Esophagus squamous epithelium (tissue), 5 donors: ENCODE measurements around the gene TSHB. TPM values are rescaled to one million over a fixed set of nuclear protein-coding genes. Genes with fewer than 3 reads are reported as not detected.

Experiments
- DNase-seq: peaks from one replicate; lab custom pipeline; 2025; lab: John Stamatoyannopoulos, UW
- H3K27ac ChIP-seq, 4 donors: fragments of 200-600 bp; sonication (generic); one replicate each; pipeline ENCODE4 v1.5.1; 2016 to 2019; ENCODE audit warnings: mild to moderate bottlenecking in 1 of 4
- H3K27me3 ChIP-seq, 4 donors: fragments of 200-600 bp; sonication (generic); 1 replicate in 3 of 4; 2 replicates in 1 of 4; pipeline versions ENCODE4 v1.5.1 to v1.6.0; 2017 to 2021; ENCODE audit warnings: antibody characterized with exemption in 1 of 4
- H3K36me3 ChIP-seq, 3 donors: fragments of 200-600 bp; sonication (generic); one replicate each; pipeline ENCODE4 v1.5.1; 2016 to 2019
- H3K4me1 ChIP-seq, 3 donors: fragments of 200-600 bp; sonication (generic); one replicate each; pipeline ENCODE4 v1.5.1; 2017 to 2019
- H3K4me3 ChIP-seq, 4 donors: fragments of 200-600 bp; sonication (generic); 1 replicate in 3 of 4; 2 replicates in 1 of 4; pipeline ENCODE4 v1.5.1; 2016 to 2019; ENCODE audit warnings: mild to moderate bottlenecking in 2 of 4, moderate library complexity in 1 of 4
- H3K9me3 ChIP-seq, 3 donors: fragments of 200-600 bp; sonication (generic); one replicate each; pipeline ENCODE4 v1.5.1; 2016 to 2019
- CTCF ChIP-seq, 6 experiments: fragments of 450-650 bp in 4 of 6; fragments of 200-600 bp in 2 of 6; sonication (generic) in 2 of 6; IDR thresholded peaks; one replicate each; pipeline ENCODE4 v1.5.1; 2016 to 2019; ENCODE audit warnings: antibody characterized with exemption in 6 of 6, mild to moderate bottlenecking in 4 of 6, moderate library complexity in 4 of 6
- POLR2A ChIP-seq, 4 donors: fragments of 450-650 bp; IDR thresholded peaks; one replicate each; pipeline ENCODE4 v1.6.1; 2017; ENCODE audit warnings: antibody characterized with exemption in 4 of 4, mild to moderate bottlenecking in 4 of 4, moderate library complexity in 3 of 4
- WGBS, 2 donors: methylation state at CpG; one replicate each; pipeline ENCODE4 v1.1.5; 2018; 5-methylcytosine and 5-hydroxymethylcytosine counted together
- intact Hi-C: fragments of 100-400 bp; cut with DNase I; formaldehyde crosslinking; loops from one replicate; pipeline ENCODE4 v1.15.0; 2022
- total RNA-seq, 4 donors: library from RNA; depleted of rRNA; stranded (reverse); fragments of >200 nt; gene quantifications; one replicate each; pipeline ENCODE4 v1.1.0, GENCODE V29; 2016
- donor health status: DM: yes; HTN: yes; CAD: no.

TSHB gene
- total RNA-seq, 4 donors from 2014 or later, result not detected

- intact Hi-C loops, result no loop called here
- 64 to 85% methylated on average over 6 of the region's 6 CpGs for WGBS, 2 donors
- Histone ChIP-seq H3K4me1 (peaks cover 0 to 34% (median 0%) of the 10 kb centered on the region in 3 donors), H3K27me3 (no peaks in the 10 kb centered on the region), H3K9me3 (no peaks in the 10 kb centered on the region), H3K36me3 (no peaks in the 10 kb centered on the region), H3K4me3 (no peak overlapping the region), H3K27ac (no peak overlapping the region)
- no peak for TF ChIP-seq POLR2A (IDR thresholded peaks at IDR 0.05)
- no peak for TF ChIP-seq CTCF (IDR thresholded peaks at IDR 0.05)
- DNase-seq, result no peak
Measured at GRCh38 chr1:115082949-115083348, 53.3 kb downstream of the TSHB start.

Other genes starting within 250 kb of the TSHB start
- gene SIKE1, start 249.1 kb upstream of the TSHB start, total RNA-seq, result 10 to 100 TPM; 18.3 to 50.0 (median 42.1) TPM
- gene SYCP1, start 175.0 kb upstream of the TSHB start, total RNA-seq, result not detected
- gene TSPAN2, start 59.7 kb downstream of the TSHB start, total RNA-seq, result 1 to 10 TPM in 2 of 4 donors, under 1 TPM in 2; 0.83 to 7.6 (median 3.9) TPM